Immature natural killer cell (primary cell): ENCODE results near the gene PLCL1. TPM values are rescaled to one million over a fixed set of nuclear protein-coding genes. Genes with fewer than 3 reads are reported as not detected.

Source experiments
- DNase-seq, 3 donors: peaks; one replicate each; pipeline ENCODE4 v3.0.0; 2022; ENCODE audit warnings: mixed read lengths in 1 of 3
- H3K27ac Mint-ChIP-seq, 6 donors: one replicate each; pipeline ENCODE4 v1.8.0; 2020; ENCODE audit warnings: mixed read lengths in 6 of 6, mild to moderate bottlenecking in 5 of 6, inconsistent platforms in 4 of 6, moderate library complexity in 3 of 6
- H3K27me3 Mint-ChIP-seq, 3 donors: one replicate each; pipeline ENCODE4 v1.8.0; 2020 to 2021; ENCODE audit warnings: low read depth in 3 of 3, mild to moderate bottlenecking in 3 of 3, mixed read lengths in 3 of 3, moderate library complexity in 3 of 3, inconsistent platforms in 1 of 3
- H3K36me3 Mint-ChIP-seq, 3 donors: one replicate each; pipeline ENCODE4 v1.8.0; 2020; ENCODE audit warnings: mixed read lengths in 3 of 3, inconsistent platforms in 2 of 3, mild to moderate bottlenecking in 2 of 3
- H3K4me1 Mint-ChIP-seq, 2 donors: one replicate each; pipeline ENCODE4 v1.8.0; 2020; ENCODE audit warnings: inconsistent platforms in 2 of 2, mild to moderate bottlenecking in 2 of 2, mixed read lengths in 2 of 2, moderate library complexity in 1 of 2
- H3K4me3 Mint-ChIP-seq, 5 donors: one replicate each; pipeline ENCODE4 v1.8.0; 2020; ENCODE audit warnings: mild to moderate bottlenecking in 5 of 5, mixed read lengths in 5 of 5, inconsistent platforms in 3 of 5, moderate library complexity in 3 of 5
- H3K9me3 Mint-ChIP-seq, 6 donors: one replicate each; pipeline ENCODE4 v1.8.0; 2020; ENCODE audit warnings: mild to moderate bottlenecking in 6 of 6, mixed read lengths in 6 of 6, inconsistent platforms in 4 of 6, moderate library complexity in 3 of 6
- polyA plus RNA-seq, 3 donors: library from polyadenylated mRNA; unstranded; fragments of 300-500 nt; fragmentation: Illumina TruSeq; gene quantifications; one replicate each; pipeline ENCODE4 v1.2.3, GENCODE V29; 2021

Gene PLCL1
- under 1 TPM in 2 of 3 donors, not detected in 1; 0.51 to 0.53 TPM for polyA plus RNA-seq

GRCh38 chr2:197804049-197804757 lies at the start of gene PLCL1:
TSS of gene PLCL1 (plus strand) at chr2:197804593.
- H3K4me1 Mint-ChIP-seq: peaks cover 20 to 21% of the 10 kb centered on the region in 2 donors
- no peaks in the 10 kb centered on the region for H3K36me3 Mint-ChIP-seq
- peaks cover 16 to 26% (median 18%) of the 10 kb centered on the region in 3 donors for H3K27me3 Mint-ChIP-seq
- H3K27ac Mint-ChIP-seq: peak within 1 kb of the TSS in 4 of 6 donors; percentile 6 to 73 (median 56)
- peak within 1 kb of the TSS; percentile 81 to 90 (median 89) for H3K4me3 Mint-ChIP-seq
- H3K9me3 Mint-ChIP-seq: peaks cover 0 to 5% (median 0%) of the 10 kb centered on the region in 6 donors
- peak; percentile 57 to 82 (median 73) for DNase-seq

GRCh38 chr2:197759013-197759412 lies 45.4 kb upstream of the PLCL1 start:
- no peak overlapping the region for H3K27ac Mint-ChIP-seq
- peaks cover 0 to 4% (median 0%) of the 10 kb centered on the region in 3 donors for H3K36me3 Mint-ChIP-seq
- H3K4me3 Mint-ChIP-seq: no peak overlapping the region
- no peaks in the 10 kb centered on the region for H3K4me1 Mint-ChIP-seq
- DNase-seq: no peak
- H3K9me3 Mint-ChIP-seq: peaks cover 0 to 20% (median 7%) of the 10 kb centered on the region in 6 donors
- H3K27me3 Mint-ChIP-seq: peaks cover 2 to 7% (median 3%) of the 10 kb centered on the region in 3 donors

GRCh38 chr2:197759625-197760292 lies 44.6 kb upstream of the PLCL1 start:
- Mint-ChIP-seq H3K4me3 (no peak overlapping the region), H3K27ac (no peak overlapping the region), H3K4me1 (no peaks in the 10 kb centered on the region), H3K27me3 (peaks cover 2 to 7% (median 3%) of the 10 kb centered on the region in 3 donors), H3K36me3 (peaks cover 0 to 4% (median 0%) of the 10 kb centered on the region in 3 donors), H3K9me3 (peaks cover 0 to 20% (median 6%) of the 10 kb centered on the region in 6 donors)
- DNase-seq: no peak

- H3K27me3 Mint-ChIP-seq: peaks cover 2 to 7% (median 3%) of the 10 kb centered on the region in 3 donors
- peaks cover 0 to 4% (median 0%) of the 10 kb centered on the region in 3 donors for H3K36me3 Mint-ChIP-seq
- no peak overlapping the region for H3K27ac Mint-ChIP-seq
- H3K4me3 Mint-ChIP-seq: no peak overlapping the region
- H3K9me3 Mint-ChIP-seq: peaks cover 0 to 20% (median 6%) of the 10 kb centered on the region in 6 donors
- no peaks in the 10 kb centered on the region for H3K4me1 Mint-ChIP-seq
- DNase-seq: no peak
These were observed 44.1 kb upstream of the PLCL1 start for GRCh38 chr2:197760293-197760657.

- Mint-ChIP-seq H3K9me3 (no peaks in the 10 kb centered on the region), H3K27me3 (peaks cover 0 to 7% (median 0%) of the 10 kb centered on the region in 3 donors), H3K4me3 (no peak overlapping the region), H3K27ac (no peak overlapping the region), H3K4me1 (no peaks in the 10 kb centered on the region), H3K36me3 (no peaks in the 10 kb centered on the region)
- peak; percentile 13 to 32 (median 29) for DNase-seq
These were observed 26.5 kb upstream of the PLCL1 start for GRCh38 chr2:197777823-197778407.

- Mint-ChIP-seq H3K4me3 (no peak overlapping the region), H3K9me3 (no peaks in the 10 kb centered on the region), H3K27me3 (peaks cover 0 to 7% (median 2%) of the 10 kb centered on the region in 3 donors), H3K4me1 (no peaks in the 10 kb centered on the region), H3K27ac (no peak overlapping the region), H3K36me3 (no peaks in the 10 kb centered on the region)
- DNase-seq: no peak
These were observed 25.1 kb upstream of the PLCL1 start for GRCh38 chr2:197779261-197779660.

- no peak overlapping the region for H3K27ac Mint-ChIP-seq
These were observed 22.3 kb upstream of the PLCL1 start for GRCh38 chr2:197782126-197782525.

GRCh38 chr2:197784956-197785941 lies 19.1 kb upstream of the PLCL1 start, which contains the start of gene BOLL:
TSS of gene BOLL (minus strand) at chr2:197785319. CDS start at chr2:197781850, 3,469 bp downstream.
- no peak for DNase-seq
- no peaks in the 10 kb centered on the region for H3K9me3 Mint-ChIP-seq
- H3K4me3 Mint-ChIP-seq: peak within 1 kb of the TSS; percentile 28 to 66 (median 47)
- H3K27me3 Mint-ChIP-seq: peaks cover 2 to 16% (median 5%) of the 10 kb centered on the region in 3 donors
- peaks cover 0 to 2% of the 10 kb centered on the region in 2 donors for H3K4me1 Mint-ChIP-seq
- H3K36me3 Mint-ChIP-seq: no peaks in the 10 kb centered on the region
- no peak within 1 kb of the TSS for H3K27ac Mint-ChIP-seq

More at GRCh38 chr2:197782126-197782525, 22.3 kb upstream of the PLCL1 start:
- H3K4me1 Mint-ChIP-seq: peaks cover 0 to 2% of the 10 kb centered on the region in 2 donors
- no peaks in the 10 kb centered on the region for H3K36me3 Mint-ChIP-seq
- H3K4me3 Mint-ChIP-seq: no peak overlapping the region
- H3K27me3 Mint-ChIP-seq: peaks cover 1 to 9% (median 2%) of the 10 kb centered on the region in 3 donors
- H3K9me3 Mint-ChIP-seq: no peaks in the 10 kb centered on the region
- no peak for DNase-seq

- no peak overlapping the region for H3K27ac Mint-ChIP-seq
- peaks cover 0 to 2% of the 10 kb centered on the region in 2 donors for H3K4me1 Mint-ChIP-seq
- H3K36me3 Mint-ChIP-seq: no peaks in the 10 kb centered on the region
- DNase-seq: peak; percentile 7 to 34 (median 25)
- no peaks in the 10 kb centered on the region for H3K9me3 Mint-ChIP-seq
- H3K4me3 Mint-ChIP-seq: peak overlapping the region; percentile 28 to 66 (median 47)
- H3K27me3 Mint-ChIP-seq: peaks cover 4 to 16% (median 9%) of the 10 kb centered on the region in 3 donors
These were observed 18.1 kb upstream of the PLCL1 start for GRCh38 chr2:197786010-197786877.

- no peaks in the 10 kb centered on the region for H3K4me1 Mint-ChIP-seq
- no peak overlapping the region for H3K4me3 Mint-ChIP-seq
- H3K36me3 Mint-ChIP-seq: no peaks in the 10 kb centered on the region
- H3K27ac Mint-ChIP-seq: no peak overlapping the region
- H3K9me3 Mint-ChIP-seq: no peaks in the 10 kb centered on the region
- no peak for DNase-seq
- H3K27me3 Mint-ChIP-seq: peaks cover 7 to 14% (median 11%) of the 10 kb centered on the region in 3 donors
These were observed 10.9 kb upstream of the PLCL1 start for GRCh38 chr2:197793456-197793855.

GRCh38 chr2:197795277-197795676 lies 9.1 kb upstream of the PLCL1 start:
- Mint-ChIP-seq H3K9me3 (no peaks in the 10 kb centered on the region), H3K36me3 (no peaks in the 10 kb centered on the region), H3K4me1 (no peaks in the 10 kb centered on the region), H3K4me3 (no peak overlapping the region), H3K27ac (no peak overlapping the region), H3K27me3 (peaks cover 11 to 14% (median 11%) of the 10 kb centered on the region in 3 donors)
- DNase-seq: no peak

GRCh38 chr2:197798187-197798586 lies 6.2 kb upstream of the PLCL1 start:
- no peaks in the 10 kb centered on the region for H3K36me3 Mint-ChIP-seq
- no peak overlapping the region for H3K27ac Mint-ChIP-seq
- peaks cover 0 to 2% of the 10 kb centered on the region in 2 donors for H3K4me1 Mint-ChIP-seq
- no peak for DNase-seq
- no peaks in the 10 kb centered on the region for H3K9me3 Mint-ChIP-seq
- H3K4me3 Mint-ChIP-seq: no peak overlapping the region
- H3K27me3 Mint-ChIP-seq: peaks cover 6 to 23% (median 12%) of the 10 kb centered on the region in 3 donors
